GM18520 (cell line): Measurements from ENCODE around the gene RASD1.

Experiments
- ATAC-seq: cut with Tn5 transposase; IDR thresholded peaks from one replicate; pipeline ENCODE4 v1.9.1; 2021; ENCODE audit not compliant: unreplicated experiment

Gene RASD1

GRCh38 chr17:17527534-17527933, 31.3 kb upstream of the RASD1 start:
- no peak for ATAC-seq

- no peak for ATAC-seq
These were observed 30.2 kb upstream of the RASD1 start for GRCh38 chr17:17526369-17526768.

- ATAC-seq: no peak
These were observed 29.8 kb upstream of the RASD1 start for GRCh38 chr17:17525956-17526355.

GRCh38 chr17:17525311-17525710, 29.1 kb upstream of the RASD1 start:
- no peak for ATAC-seq

- no peak for ATAC-seq
These were observed 27.7 kb upstream of the RASD1 start for GRCh38 chr17:17523731-17524490.

- ATAC-seq: no peak
These were observed 27.0 kb upstream of the RASD1 start for GRCh38 chr17:17523001-17523730.

GRCh38 chr17:17520599-17521232, 24.5 kb upstream of the RASD1 start:
- no peak for ATAC-seq

GRCh38 chr17:17519886-17520285, 23.7 kb upstream of the RASD1 start:
- no peak for ATAC-seq

GRCh38 chr17:17518951-17519350, 22.8 kb upstream of the RASD1 start:
- no peak for ATAC-seq

- ATAC-seq: no peak
These were observed 21.8 kb upstream of the RASD1 start for GRCh38 chr17:17518014-17518413.

GRCh38 chr17:17516941-17517720, 20.9 kb upstream of the RASD1 start:
- ATAC-seq: no peak

- ATAC-seq: no peak
These were observed 20.0 kb upstream of the RASD1 start for GRCh38 chr17:17515934-17516930.

GRCh38 chr17:17514993-17515933, 19.1 kb upstream of the RASD1 start:
- ATAC-seq: no peak

GRCh38 chr17:17514361-17514992, 18.3 kb upstream of the RASD1 start:
- no peak for ATAC-seq

GRCh38 chr17:17513626-17514025, 17.4 kb upstream of the RASD1 start:
- no peak for ATAC-seq

- no peak for ATAC-seq
These were observed 16.7 kb upstream of the RASD1 start for GRCh38 chr17:17512866-17513265.

GRCh38 chr17:17511881-17512858, 16.0 kb upstream of the RASD1 start:
- ATAC-seq: no peak
